Activated effector memory CD4-positive, alpha-beta T cell treated with anti-CD3 and anti-CD28 coated beads, Interleukin-2, amount 50 U/mL, for 16 hours (primary cell): ENCODE data around the gene TOR4A.
"Not testable (repeated sequence)": the region's sequence is repeated elsewhere in the genome, so short reads cannot be mapped to it uniquely, and the experiment has no call there.

Experiments used
- DNase-seq: peaks from one replicate; pipeline ENCODE4 v3.0.0-alpha.2; 2020

Gene TOR4A

GRCh38 chr9:137319011-137319738, 41.6 kb downstream of the TOR4A start:
- peak; percentile 50 for DNase-seq

GRCh38 chr9:137319739-137320551, 42.4 kb downstream of the TOR4A start:
- peak; percentile 58 for DNase-seq

- DNase-seq: peak; percentile 58
Observed at GRCh38 chr9:137320555-137321384, 43.2 kb downstream of the TOR4A start.

GRCh38 chr9:137321726-137322361, 44.3 kb downstream of the TOR4A start:
- DNase-seq: peak; percentile 58

GRCh38 chr9:137323531-137324331, 46.2 kb downstream of the TOR4A start:
- DNase-seq: no peak

GRCh38 chr9:137325124-137325523, 47.6 kb downstream of the TOR4A start:
- no peak for DNase-seq

- DNase-seq: no peak
Observed at GRCh38 chr9:137325799-137326198, 48.3 kb downstream of the TOR4A start.

GRCh38 chr9:137326445-137327065, 49.0 kb downstream of the TOR4A start:
- DNase-seq: no peak

GRCh38 chr9:137327641-137328550, 50.4 kb downstream of the TOR4A start:
- DNase-seq: not testable (repeated sequence)

GRCh38 chr9:137329590-137329989, 52.1 kb downstream of the TOR4A start:
- peak; percentile 52 for DNase-seq

GRCh38 chr9:137330689-137331088, 53.2 kb downstream of the TOR4A start:
- DNase-seq: no peak

- no peak for DNase-seq
Observed at GRCh38 chr9:137331929-137332328, 54.4 kb downstream of the TOR4A start.
